NCI-H1105 treated with DMSO at 0.1 percent for 48 hours (cell line): Measurements from ENCODE around the gene ARHGAP19.
"Not testable (repeated sequence)": the region's sequence is repeated elsewhere in the genome, so short reads cannot be mapped to it uniquely, and the experiment has no call there.

Source experiments
- DNase-seq: peaks from one replicate; lab custom pipeline; 2025; lab: John Stamatoyannopoulos, UW

ARHGAP19 gene

GRCh38 chr10:97279121-97279815, 13.2 kb downstream of the ARHGAP19 start:
- no peak for DNase-seq

DNA sequence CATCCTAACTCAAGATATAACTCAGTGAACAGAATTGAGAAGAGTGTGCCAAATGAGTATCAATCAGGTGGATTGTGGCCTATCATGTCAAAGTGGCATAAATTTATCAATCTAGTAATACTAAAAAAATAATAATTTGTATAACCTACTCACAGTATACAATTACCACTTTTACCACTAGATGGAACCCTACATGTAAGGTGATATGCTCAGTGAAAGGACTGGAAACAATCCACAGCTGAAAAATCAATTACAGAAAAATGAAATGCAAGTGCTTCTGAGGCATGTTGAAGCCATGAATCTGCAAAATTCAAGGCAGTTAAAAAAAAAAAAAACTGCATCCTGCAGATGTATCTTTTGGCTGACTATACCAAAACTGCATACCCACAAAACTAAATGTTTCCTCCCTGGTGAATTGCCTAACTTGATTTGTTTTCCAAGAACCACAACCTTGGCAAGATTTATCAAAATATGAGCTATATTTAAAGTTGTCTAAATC, 13.9 kb downstream of the ARHGAP19 start:
- DNase-seq: peak; percentile 64

GRCh38 chr10:97277551-97277950, 14.9 kb downstream of the ARHGAP19 start:
- no peak for DNase-seq

DNA sequence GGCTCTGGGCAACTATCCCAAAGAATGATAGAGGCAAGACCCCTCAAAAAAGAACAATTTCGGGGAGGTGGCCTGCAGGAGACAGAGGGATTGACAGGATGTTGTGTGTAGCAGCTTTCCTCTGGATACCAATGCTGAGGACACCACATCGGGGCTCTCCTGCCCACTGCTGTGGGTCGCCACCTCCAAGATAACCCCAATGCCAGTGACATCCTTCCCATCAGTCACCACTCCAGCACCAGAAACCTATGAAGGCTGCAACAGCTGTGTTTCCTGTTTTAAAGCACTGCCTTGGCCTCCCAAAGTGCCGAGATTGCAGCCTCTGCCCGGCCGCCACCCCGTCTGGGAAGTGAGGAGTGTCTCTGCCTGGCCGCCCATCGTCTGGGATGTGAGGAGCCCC, 17.6 kb downstream of the ARHGAP19 start:
- DNase-seq: no peak

GRCh38 chr10:97273700-97274099, 18.7 kb downstream of the ARHGAP19 start:
- no peak for DNase-seq

DNA sequence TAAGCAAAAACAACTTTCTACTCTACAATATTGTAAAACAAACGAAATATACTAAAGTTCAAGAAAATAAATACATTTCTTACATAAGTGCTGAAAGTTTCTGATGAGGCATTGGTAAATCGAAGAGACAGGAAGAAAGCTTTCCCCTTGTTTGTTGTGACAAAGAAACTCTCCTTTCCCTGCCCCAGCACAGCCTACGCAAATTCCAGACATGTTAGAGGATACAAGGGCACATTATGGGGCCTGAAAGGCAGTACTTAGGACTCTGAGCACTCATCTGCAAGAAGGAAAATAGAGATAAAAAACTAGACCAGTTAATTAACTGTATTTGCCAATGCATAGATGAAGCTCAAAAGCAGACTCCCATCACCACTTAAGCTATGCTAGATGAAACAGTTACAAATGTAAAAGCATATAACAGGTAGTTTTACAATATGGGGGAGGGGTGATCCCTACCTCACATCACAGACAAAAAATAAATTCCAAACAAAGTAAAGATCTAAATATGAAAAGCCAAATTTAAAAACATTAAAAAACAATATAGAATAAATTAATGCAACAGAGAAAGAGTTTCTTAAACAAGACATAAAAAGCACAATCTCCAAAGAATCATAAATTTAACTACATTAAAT, 21.8 kb downstream of the ARHGAP19 start:
- no peak for DNase-seq

DNA sequence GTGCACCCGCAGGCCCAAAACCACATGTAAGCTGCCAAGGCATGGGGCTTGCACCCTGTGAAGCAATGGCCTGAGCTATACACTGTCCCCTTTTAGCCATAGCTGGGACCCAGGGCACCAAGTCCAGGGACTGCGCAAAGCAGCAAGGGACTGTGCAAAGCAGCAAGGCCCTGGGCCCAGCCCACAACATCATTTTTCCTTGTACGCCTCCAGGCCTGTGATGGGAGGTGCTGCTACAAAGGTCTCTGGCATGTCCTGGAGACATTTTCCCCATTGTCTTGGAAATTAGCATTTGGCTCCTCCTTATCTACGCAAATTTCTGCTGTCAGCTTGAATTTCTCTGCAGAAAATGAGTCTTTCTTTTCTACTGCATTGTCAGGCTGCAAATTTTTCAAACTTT, 24.8 kb downstream of the ARHGAP19 start:
- no peak for DNase-seq

- not testable (repeated sequence) for DNase-seq
Observed at GRCh38 chr10:97265095-97265494, 27.3 kb downstream of the ARHGAP19 start.

DNA sequence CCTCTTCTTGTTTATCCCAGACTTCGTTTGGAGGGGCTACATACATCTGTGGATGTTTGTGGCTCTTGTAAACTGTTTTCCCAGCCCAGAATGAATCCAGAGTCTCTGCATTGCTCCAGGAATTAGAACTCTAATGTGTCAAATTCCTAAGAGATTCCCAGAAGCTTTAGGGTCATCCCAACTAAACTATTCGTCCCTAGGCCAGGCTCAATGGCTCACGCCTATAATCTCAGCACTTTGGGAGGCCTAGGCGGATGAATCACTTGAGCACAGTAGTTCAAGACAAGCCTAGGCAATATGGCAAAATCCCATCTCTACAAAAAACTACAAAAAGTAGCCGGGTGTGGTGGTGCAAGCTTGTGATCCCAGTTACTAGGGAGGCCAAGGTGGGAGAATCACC, 28.5 kb downstream of the ARHGAP19 start:
- no peak for DNase-seq

- DNase-seq: no peak
Observed at GRCh38 chr10:97261656-97262055, 30.8 kb downstream of the ARHGAP19 start.

GRCh38 chr10:97261183-97261582, 31.3 kb downstream of the ARHGAP19 start:
- no peak for DNase-seq

DNA sequence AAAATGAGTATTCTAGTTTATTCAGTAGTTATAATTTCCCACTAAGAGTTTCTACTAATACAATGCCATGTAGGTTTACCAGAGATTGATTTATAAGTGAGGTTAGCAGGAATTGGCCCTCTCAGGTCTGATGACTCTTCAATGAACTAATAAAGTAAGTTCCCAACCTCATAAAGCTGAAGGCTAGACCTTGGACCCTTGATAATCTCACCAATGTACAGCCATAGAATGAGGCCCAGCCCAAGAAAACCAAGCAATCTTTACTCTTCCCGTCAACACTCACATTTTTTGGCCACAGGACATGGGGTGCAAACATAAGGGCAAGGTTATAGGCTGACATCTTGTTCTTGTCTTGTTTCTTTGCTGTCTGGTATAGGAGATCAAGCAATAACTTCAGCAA, 33.3 kb downstream of the ARHGAP19 start:
- no peak for DNase-seq

DNA sequence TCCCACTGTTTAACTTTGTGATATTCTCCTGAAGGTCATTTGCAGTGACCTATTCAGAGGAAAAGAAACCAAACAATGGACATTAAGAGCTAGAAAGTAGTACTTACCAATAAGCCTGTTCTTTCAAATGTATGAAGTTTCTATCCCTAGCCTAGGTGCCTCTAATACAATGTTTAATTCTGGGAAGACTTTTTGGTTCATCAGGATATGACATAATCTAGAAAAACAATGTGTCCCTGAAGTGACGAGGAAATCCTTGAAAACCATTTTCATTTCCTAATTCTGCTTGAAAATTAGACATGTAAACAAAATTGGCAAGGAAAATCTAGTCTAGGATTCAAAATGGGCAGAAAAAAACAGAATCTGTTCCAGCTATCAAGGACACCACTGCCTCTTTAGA, 36.1 kb downstream of the ARHGAP19 start:
- DNase-seq: no peak

- DNase-seq: no peak
Observed at GRCh38 chr10:97255512-97256293, 36.7 kb downstream of the ARHGAP19 start.

DNA sequence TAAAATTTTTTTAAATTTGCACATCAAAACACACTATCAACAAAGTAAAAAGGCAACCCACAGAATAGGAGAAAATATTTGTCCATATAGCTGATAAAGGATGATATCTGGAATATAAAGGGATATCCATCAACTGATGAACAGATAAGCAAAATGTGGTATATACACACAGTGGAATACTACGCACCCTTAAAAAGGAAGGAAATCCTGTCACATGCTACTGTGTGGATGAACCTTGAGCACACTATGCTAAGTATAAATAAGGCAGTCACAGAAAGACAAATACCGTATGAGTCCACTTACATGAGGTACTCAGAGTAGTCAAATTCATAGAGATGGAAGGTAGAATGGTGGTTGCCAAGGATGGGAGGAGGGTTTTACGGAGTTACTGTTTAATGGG, 37.7 kb downstream of the ARHGAP19 start:
- DNase-seq: no peak

DNA sequence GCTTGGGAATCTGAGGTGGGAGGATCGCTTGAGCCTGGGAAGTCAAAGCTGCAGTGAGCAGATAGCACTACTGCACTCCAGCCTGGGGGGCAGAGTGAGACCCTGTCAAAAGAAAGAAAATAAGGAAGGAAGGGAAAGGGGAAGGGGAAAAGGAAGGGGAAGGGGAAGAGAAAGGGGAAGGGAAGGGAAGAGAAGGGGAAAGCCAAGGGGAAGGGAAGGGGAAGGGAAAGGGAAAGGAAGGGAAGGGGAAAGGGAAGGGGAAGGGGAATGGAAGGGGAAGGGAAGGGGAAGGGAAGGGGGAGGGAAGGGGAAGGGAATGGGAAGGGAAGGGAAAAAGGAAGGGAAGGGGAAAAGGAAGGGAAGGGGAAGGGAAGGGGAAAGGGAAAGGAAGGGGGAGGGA, 41.5 kb downstream of the ARHGAP19 start:
- no peak for DNase-seq

- no peak for DNase-seq
Observed at GRCh38 chr10:97243836-97244235, 48.6 kb downstream of the ARHGAP19 start.

DNA sequence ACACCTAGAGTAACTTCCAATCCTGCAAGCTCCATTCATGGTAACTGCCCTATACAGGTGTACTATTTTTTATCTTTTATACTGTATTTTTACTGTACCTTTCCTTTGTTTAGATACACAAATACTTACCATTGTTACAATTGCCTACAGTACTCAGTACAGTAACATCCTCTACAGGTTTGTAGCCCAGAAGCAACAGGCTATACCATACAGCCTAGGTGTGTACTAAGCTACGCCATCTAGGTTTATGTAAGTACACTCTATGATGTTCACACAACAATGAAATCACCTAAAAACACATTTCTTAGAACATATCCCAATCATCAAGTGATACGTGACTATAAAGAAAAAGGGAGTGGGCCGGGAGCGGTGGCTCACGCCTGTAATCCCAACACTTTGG, 53.6 kb downstream of the ARHGAP19 start:
- DNase-seq: no peak

DNA sequence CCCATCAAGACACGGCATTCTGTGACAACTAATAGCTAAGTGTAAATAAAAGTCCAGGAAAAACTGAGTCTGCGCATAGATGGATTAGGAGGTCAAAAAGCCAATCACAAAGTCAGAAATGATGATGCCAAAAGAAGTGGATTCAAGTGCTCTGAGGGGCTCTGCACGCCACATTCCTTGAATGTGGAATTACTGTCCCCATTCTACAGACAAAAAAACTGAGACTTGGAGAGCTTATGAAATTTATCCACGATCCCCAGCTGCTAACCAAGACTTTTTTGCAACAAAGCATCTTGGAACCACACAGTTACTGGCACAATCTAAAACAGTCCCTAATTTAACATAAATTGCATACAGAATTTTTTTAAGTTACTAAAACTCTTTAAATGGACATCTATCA, 57.1 kb downstream of the ARHGAP19 start:
- DNase-seq: no peak

- DNase-seq: peak; percentile 10
Observed at GRCh38 chr10:97234400-97234799, 58.0 kb downstream of the ARHGAP19 start.

- no peak for DNase-seq
Observed at GRCh38 chr10:97230146-97230545, 62.3 kb downstream of the ARHGAP19 start.

GRCh38 chr10:97229322-97230015, 63.0 kb downstream of the ARHGAP19 start:
- no peak for DNase-seq
